ENCODE data around the gene THRB.

The THRB gene

DNA sequence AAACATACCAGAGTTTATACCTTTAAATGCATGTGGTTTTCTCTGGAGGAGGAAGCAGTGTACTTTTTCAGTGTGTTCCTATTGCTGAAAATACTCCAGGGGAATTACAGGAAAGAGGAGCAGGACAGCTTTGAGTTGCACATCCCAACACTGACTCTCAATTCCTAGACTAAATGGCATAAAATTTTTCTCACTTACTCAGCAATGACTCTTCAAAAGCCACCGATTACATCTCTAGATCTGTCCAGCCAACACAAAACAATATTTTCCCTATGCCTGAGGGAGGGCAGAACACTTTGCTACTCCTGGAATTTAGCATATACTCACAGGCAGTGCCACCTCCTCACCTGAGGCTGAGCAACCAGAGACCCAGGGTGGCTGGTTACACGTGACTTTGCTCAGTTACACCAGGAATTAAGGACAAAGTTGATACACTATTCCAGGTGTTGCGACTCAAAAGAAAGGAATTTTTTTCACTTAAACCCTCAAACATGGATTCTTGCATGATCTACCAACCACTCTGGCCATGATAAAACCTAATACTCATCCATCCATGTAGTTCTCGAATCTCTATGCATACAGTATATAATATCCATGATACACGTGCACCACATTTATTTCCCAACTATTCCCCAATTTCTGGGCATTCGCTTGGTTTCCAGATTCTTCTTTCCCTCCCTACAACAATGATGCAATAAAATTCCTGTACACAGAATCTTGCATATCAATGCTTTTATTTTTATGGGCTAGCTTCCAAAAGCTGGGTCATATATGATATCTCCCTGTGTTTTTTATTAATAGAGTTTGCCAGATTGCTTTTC lies 194.6 kb downstream of the THRB start:
- no peak for DNase-seq

DNA sequence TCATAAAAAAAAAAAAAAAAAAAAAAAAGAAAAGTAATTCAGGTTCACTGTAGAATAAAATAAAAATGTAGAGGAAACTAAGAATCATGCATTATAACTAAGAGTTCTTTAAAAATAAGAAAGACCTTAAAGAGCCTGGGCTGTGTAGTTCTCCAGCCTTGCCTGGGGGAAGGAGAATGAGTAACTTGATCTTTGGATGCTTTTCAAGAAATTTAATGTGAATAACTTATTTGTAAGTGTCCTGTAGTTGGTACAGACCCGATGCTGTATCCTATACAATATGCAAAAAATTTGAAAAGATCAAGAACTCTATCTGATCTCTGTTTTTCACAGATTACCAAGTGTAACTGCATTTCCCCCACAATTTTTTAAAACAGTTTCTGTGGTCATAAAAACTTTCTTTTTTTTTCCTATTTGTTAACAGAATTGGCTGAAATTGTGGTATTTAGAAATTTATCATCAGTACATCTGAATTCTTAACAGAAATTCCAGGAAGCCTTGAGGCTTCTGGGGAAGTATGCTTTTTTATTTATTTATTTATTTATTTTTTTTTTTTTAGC lies 195.3 kb downstream of the THRB start:
- DNase-seq, result no peak

DNA sequence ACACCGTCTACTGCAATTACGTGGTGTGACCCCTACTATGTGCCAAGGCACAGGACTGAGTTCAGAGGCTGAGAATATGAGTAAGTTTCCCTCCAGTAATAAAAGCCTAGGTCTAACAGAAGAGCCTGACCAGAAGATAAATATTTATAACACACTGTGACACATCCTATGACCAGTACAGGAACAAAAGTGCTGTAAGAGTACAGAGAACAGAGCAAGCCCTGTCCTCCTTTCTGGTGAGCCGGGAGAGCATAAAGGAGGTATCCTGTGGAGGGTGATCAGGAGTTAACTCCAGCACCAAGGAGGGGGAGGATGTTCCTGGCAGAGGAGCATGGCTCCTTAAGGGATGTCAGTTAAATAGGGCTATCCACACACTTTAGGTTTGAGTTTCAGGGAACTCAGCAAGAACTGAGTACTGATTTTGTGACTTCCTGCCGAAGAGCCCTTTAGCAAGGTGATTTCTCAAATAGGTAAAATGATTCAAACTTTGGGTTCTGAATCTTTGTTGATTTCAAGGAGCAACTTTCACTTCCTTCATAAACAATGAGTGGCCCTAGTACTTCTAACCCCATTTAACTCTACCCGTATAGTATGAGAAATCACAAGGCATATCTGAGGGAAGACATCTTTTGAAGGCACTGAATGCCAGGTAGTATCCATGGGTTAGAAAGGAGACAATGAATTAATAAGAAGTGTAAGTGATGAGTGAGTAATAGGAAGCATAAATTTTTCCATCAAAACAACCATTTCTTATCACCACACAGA lies 198.0 kb downstream of the THRB start:
- no peak for DNase-seq

GRCh38 chr3:24294150-24294549 lies 200.5 kb downstream of the THRB start:
- no peak for DNase-seq

DNA sequence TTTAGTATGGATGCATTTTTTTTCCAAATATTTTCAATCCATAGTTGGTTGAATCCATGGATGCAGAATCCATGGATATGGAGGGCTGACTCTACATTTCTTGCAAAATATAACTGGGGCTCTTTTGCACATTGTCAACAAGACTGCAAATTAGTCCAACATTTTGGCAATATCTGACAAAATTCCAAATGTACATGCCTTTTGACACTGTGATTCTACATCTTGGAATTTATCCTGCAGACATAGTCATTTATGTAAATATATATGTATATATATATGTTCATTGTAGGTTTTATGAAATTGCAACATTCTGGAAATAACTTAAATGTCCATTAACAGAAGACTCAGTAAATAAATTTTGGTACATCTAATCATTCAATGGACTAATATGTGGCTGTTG lies 203.0 kb downstream of the THRB start:
- no peak for DNase-seq

GRCh38 chr3:24290596-24290995 lies 204.1 kb downstream of the THRB start:
- DNase-seq, result no peak

DNA sequence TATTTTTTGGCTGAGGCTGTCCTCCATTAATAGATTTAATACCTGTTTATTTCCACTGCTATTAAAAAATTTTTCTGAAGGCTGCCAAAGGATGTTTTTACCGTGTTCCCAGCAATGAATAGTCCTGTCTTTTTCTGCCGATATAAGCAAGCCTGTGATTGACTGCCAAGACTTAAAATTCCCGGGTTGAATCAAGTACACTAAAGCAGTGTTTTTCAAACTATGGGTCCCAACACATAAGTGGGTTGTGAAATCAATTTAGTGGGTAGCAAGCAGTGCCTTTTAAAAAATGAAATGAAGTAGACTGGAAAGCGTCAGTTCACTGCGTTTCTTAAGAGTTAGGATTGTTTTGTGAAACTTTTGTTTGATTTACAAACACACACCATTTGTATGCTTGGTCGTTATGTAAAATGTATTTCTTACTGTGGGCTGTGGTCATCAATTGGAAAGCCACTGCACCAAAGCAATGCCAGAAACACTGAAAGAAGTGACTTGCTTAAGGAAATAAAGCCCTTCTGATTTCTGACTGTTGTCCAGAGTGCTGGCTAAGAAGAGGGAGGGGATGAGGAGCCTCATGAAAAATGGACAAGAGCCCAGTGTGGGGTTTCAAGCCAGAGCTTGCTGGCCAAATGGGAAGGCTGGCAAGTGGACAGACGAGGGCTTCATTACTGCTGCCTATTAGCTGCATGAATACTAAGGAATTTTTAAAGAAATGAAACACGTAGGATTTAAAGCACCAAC lies 206.0 kb downstream of the THRB start:
- no peak for DNase-seq

DNA sequence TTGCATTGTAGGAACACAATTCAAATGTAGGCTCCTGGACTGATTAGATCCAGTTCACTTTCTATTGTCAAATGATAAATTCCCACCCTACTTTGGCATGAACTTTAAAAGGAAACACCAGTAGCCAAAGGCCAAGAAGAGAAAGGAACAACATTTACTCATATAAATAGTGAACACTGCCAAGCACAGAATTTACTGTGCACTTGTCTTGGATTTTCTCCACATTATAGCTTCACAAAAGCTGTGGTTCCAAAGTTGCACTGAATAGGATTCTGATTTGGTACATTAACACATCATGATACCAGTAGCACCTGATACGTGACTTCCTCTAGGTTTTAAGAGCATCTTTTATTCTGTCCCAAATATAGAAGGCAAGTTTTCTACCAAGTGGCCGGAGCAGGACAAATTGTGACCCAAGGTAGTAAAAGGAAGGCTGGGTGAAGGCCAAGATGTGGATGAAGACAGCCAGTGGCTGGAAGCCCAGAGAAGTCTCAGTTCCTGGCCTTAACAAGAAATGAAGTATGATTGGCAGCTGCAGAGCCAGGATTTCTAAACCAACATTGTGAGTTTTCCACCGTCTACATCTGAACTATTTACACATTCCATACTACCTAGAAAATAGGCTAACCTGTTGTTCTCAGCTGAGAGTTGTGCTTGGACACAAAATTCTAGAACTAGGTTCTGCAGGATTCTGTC lies 206.7 kb downstream of the THRB start:
- no peak for DNase-seq

GRCh38 chr3:24286405-24286804 lies 208.2 kb downstream of the THRB start:
- no peak for DNase-seq

- no peak for DNase-seq
Observed at GRCh38 chr3:24278543-24278942, 216.1 kb downstream of the THRB start.

- DNase-seq, result no peak
Observed at GRCh38 chr3:24273491-24273890, 221.2 kb downstream of the THRB start.

GRCh38 chr3:24272875-24273274 lies 221.8 kb downstream of the THRB start:
- no peak for DNase-seq

DNA sequence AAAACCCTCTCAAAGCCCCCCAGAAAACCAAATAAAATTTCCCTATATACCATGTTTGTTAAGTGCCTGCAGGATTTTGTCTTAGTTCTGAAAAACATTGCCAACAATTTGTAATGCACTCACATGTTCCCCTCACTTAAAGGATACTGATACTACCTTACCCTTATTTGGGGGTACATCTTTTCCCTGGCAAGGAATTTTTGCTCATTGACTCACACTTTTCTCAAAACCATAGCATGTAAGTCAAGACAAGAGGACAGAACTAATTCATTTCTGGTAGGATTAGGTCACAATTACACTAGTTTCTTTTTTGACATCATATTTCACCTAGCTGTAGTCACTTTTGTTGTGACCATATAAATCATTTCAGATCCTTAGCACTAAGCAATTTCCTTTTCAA lies 222.2 kb downstream of the THRB start:
- DNase-seq, result no peak

DNA sequence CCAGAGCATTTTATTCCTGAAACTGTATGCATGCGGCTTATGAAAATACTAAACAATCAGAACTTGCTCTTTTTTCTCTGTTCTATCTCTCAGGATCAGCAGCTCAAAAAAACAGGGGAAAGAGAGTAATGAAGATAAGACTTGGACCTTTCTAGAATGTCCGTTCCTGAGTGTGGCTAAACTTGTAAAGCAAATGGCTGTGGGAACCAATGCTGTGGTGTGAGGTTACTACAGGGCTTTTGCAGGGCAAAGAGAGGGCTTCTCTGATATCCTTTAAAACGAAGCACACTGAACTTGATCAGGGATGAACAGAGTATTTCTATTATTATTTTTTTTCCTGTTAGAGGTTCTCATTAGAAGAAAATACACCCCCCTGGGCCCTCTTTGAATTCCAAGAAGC lies 223.4 kb downstream of the THRB start:
- no peak for DNase-seq

- DNase-seq, result no peak
Observed at GRCh38 chr3:24270744-24271143, 223.9 kb downstream of the THRB start.

DNA sequence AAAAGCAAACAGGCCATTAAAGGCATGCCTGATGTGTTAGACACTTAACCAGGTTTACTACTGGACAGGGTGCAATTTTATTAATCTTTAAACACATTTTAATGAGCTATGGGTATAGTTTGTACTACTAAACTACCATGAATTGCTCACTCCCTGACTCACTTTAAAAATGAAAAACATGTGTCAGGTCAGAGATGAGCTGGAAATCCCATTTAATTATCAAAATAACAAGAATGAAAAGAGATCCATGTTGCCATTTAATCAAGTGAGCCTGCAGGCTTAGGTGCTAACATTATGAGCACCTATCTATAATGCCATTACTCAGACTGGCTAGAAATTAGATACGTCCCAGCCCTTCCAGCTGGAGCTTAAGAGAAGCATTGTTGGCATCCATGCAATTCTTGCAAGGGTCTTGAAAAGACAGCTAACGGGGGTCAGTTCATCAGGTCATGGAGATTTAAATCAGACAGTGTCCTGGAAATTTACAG lies 224.4 kb downstream of the THRB start:
- DNase-seq, result no peak

DNA sequence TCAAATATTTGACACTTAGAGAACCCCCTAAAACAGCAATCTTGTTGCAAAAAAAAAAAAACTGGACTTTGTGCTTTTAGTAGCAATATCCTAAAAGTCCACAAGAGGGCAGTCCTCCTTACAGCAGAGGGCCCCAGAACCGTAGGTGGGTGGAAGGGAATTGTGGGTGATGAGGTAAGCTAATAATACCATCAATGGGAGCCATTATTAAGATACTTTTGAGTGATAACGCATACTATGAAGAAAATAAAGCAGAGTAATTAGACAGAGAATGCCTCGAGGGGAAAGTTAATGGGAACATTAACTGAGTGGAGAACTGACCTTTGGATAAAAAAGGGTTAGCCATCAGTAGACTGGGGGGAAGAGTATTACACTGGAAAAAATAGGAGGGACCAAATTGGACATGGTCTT lies 229.9 kb downstream of the THRB start:
- no peak for DNase-seq

DNA sequence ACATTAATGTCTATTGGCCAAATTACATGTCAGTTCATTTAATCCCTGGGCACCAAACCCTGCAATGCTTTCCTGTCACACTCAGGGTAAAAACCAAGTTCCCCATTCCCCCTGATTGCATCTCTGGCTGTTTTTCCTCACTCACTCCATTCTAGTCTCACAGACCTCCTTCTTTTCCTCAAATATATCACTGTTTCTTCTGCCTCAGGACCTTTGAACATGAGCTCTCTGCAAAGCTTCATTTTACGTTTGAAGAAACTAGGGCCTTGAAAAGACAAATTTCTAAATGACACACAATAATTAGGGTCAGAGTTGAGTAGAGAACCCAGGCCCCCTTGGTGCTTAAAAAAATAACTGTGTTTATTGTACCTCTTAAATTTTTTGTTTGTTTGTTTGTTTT lies 230.6 kb downstream of the THRB start:
- DNase-seq, result no peak

GRCh38 chr3:24263069-24263668 lies 231.5 kb downstream of the THRB start:
- no peak for DNase-seq

- DNase-seq, result no peak
Observed at GRCh38 chr3:24261521-24261920, 233.1 kb downstream of the THRB start.

- no peak for DNase-seq
Observed at GRCh38 chr3:24259901-24260512, 234.6 kb downstream of the THRB start.
